MM.1S (cell line): ENCODE data around the gene LRRC27.

Experiments
- DNase-seq: peaks from one replicate; pipeline ENCODE4 v3.0.0-alpha.2; 2015
- H2AFZ ChIP-seq: fragments of 300-600 bp; sonication (generic); 2 replicates; pipeline ENCODE4 v1.6.0; 2016; ENCODE audit warnings: antibody characterized with exemption, low read length
- H3F3A ChIP-seq: fragments of 300-600 bp; sonication (generic); 2 replicates; pipeline ENCODE4 v1.6.1; 2016; ENCODE audit warnings: mild to moderate bottlenecking, antibody characterized with exemption, low read length, moderate library complexity, mixed read lengths; ENCODE audit not compliant: insufficient read depth
- H3K27ac ChIP-seq: fragments of 300-600 bp; sonication (generic); 2 replicates; pipeline ENCODE4 v1.5.1; 2016; ENCODE audit warnings: mild to moderate bottlenecking, low read length
- H3K27me3 ChIP-seq: fragments of 300-600 bp; sonication (generic); replicated peaks from 2 replicates; pipeline ENCODE4 v1.6.0; 2016; ENCODE audit warnings: low read length; ENCODE audit not compliant: insufficient read depth
- H3K36me3 ChIP-seq: fragments of 300-600 bp; sonication (generic); replicated peaks from 2 replicates; pipeline ENCODE4 v1.6.1; 2016; ENCODE audit warnings: mild to moderate bottlenecking, low read length, mixed read lengths; ENCODE audit not compliant: insufficient read depth
- H3K4me1 ChIP-seq: fragments of 300-600 bp; sonication (generic); 2 replicates; pipeline ENCODE4 v1.6.1; 2016; ENCODE audit warnings: low read length, mixed read lengths
- H3K4me2 ChIP-seq: fragments of 300-600 bp; sonication (generic); 2 replicates; pipeline ENCODE4 v1.6.0; 2016; ENCODE audit warnings: low read depth, low read length
- H3K4me3 ChIP-seq: fragments of 300-600 bp; sonication (generic); 2 replicates; pipeline ENCODE4 v1.5.1; 2016; ENCODE audit warnings: low read length, mixed read lengths
- H3K79me2 ChIP-seq: fragments of 300-600 bp; sonication (generic); 2 replicates; pipeline ENCODE4 v1.6.1; 2016; ENCODE audit warnings: mixed run types, low read length, mixed read lengths
- H3K9ac ChIP-seq: fragments of 300-600 bp; sonication (generic); 2 replicates; pipeline ENCODE4 v1.6.1; 2016; ENCODE audit warnings: low read length, mixed read lengths
- H3K9me2 ChIP-seq: fragments of 300-600 bp; sonication (generic); replicated peaks from 2 replicates; pipeline ENCODE4 v1.6.1; 2016; ENCODE audit warnings: mild to moderate bottlenecking, low read length, mixed read lengths; ENCODE audit not compliant: insufficient read depth
- H3K9me3 ChIP-seq: fragments of 300-600 bp; sonication (generic); replicated peaks from 2 replicates; pipeline ENCODE4 v1.6.1; 2016; ENCODE audit warnings: mild to moderate bottlenecking, low read length, mixed read lengths; ENCODE audit not compliant: insufficient read depth
- H4K20me1 ChIP-seq: fragments of 300-600 bp; sonication (generic); 2 replicates; pipeline ENCODE4 v1.6.1; 2016; ENCODE audit warnings: mild to moderate bottlenecking, low read length, moderate library complexity, mixed read lengths; ENCODE audit not compliant: insufficient read depth
- EZH2 ChIP-seq: fragments of 300-600 bp; sonication (generic); optimal IDR thresholded peaks from 2 replicates; pipeline ENCODE3; 2017; ENCODE audit warnings: low read depth, mild to moderate bottlenecking, antibody characterized with exemption, low read length, mixed read lengths
- EZH2phosphoT487 ChIP-seq: fragments of 300-600 bp; sonication (generic); IDR thresholded peaks from 2 replicates; pipeline ENCODE4 v1.6.1; 2018; ENCODE audit warnings: antibody characterized with exemption, low read length
- TF ChIP-seq, protein P1 (sequence below): fragments of 300-600 bp; sonication (generic); IDR thresholded peaks from 2 replicates; pipeline ENCODE4 v1.5.1; 2016; ENCODE audit warnings: antibody characterized with exemption, low read length, mixed read lengths

LRRC27 gene

DNA sequence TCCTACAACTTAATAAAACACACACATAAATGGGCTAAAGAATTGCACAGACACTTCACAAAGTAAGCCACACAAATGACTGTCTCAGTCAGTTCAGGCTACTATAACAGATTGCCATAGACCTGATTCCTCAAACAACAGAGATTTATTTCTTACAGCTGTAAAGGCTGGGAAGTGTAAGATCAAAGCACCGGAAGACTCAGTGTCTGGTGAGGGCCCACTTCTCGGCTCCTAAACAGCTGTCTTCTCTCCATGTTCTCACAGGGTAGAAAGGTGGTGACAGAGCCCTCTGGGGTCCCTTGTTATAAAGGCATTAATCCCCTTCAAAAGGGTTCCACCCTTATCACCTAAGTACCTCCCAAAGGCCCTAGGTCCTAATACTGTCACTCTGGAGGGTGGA is 42.6 kb upstream of the LRRC27 start:
- Histone ChIP-seq H3K9ac (no peak overlapping the region), H3F3A (no peaks in the 10 kb centered on the region), H3K27me3 (no peaks in the 10 kb centered on the region), H2AFZ (no peak overlapping the region), H3K36me3 (no peaks in the 10 kb centered on the region), H3K9me2 (no peaks in the 10 kb centered on the region), H3K4me3 (no peak overlapping the region), H3K27ac (no peak overlapping the region), H4K20me1 (no peaks in the 10 kb centered on the region), H3K79me2 (peaks cover 48% of the 10 kb centered on the region), H3K4me1 (no peaks in the 10 kb centered on the region), H3K9me3 (no peaks in the 10 kb centered on the region), H3K4me2 (no peak overlapping the region)
- DNase-seq, result no peak
- no peak for TF ChIP-seq EZH2phosphoT487
- TF ChIP-seq, protein P1, sequence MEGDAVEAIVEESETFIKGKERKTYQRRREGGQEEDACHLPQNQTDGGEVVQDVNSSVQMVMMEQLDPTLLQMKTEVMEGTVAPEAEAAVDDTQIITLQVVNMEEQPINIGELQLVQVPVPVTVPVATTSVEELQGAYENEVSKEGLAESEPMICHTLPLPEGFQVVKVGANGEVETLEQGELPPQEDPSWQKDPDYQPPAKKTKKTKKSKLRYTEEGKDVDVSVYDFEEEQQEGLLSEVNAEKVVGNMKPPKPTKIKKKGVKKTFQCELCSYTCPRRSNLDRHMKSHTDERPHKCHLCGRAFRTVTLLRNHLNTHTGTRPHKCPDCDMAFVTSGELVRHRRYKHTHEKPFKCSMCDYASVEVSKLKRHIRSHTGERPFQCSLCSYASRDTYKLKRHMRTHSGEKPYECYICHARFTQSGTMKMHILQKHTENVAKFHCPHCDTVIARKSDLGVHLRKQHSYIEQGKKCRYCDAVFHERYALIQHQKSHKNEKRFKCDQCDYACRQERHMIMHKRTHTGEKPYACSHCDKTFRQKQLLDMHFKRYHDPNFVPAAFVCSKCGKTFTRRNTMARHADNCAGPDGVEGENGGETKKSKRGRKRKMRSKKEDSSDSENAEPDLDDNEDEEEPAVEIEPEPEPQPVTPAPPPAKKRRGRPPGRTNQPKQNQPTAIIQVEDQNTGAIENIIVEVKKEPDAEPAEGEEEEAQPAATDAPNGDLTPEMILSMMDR, result no peak

GRCh38 chr10:132290631-132291030 is 41.4 kb upstream of the LRRC27 start:
- no peak for DNase-seq
- no peaks in the 10 kb centered on the region for H4K20me1 ChIP-seq
- TF ChIP-seq EZH2phosphoT487 (no peak), EZH2 (no peak)
- TF ChIP-seq, protein P1, result no peak
- peaks cover 52% of the 10 kb centered on the region for H3K79me2 ChIP-seq
- H3K4me1 ChIP-seq, result no peaks in the 10 kb centered on the region
- H3F3A ChIP-seq, result no peaks in the 10 kb centered on the region
- no peak overlapping the region for H3K27ac ChIP-seq
- no peak overlapping the region for H3K4me3 ChIP-seq
- H3K4me2 ChIP-seq, result no peak overlapping the region
- H3K9me3 ChIP-seq, result no peaks in the 10 kb centered on the region
- no peaks in the 10 kb centered on the region for H3K36me3 ChIP-seq
- H2AFZ ChIP-seq, result no peak overlapping the region
- no peaks in the 10 kb centered on the region for H3K27me3 ChIP-seq
- H3K9me2 ChIP-seq, result no peaks in the 10 kb centered on the region
- H3K9ac ChIP-seq, result no peak overlapping the region

DNA sequence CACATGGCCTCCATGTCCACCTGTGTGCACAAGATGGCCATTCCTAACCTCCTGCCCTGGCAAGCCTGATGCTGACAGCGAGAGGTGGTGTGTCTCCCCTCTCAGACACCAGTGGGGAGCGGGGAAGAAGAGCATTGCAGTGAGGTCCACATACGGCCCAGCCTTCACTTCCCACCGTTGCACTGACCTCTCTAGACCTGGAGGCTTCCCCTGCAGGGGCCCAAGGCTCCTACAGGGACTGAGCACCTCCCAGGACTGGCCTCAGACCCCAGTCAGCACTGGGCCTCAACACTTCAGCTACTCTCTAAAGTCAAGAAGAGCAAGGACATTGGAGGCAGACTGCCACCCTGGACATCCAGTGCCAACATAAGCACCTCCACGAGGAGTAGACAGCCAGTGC is 40.2 kb upstream of the LRRC27 start:
- Histone ChIP-seq H3K27me3 (no peaks in the 10 kb centered on the region), H2AFZ (no peak overlapping the region), H3K9me3 (no peaks in the 10 kb centered on the region), H4K20me1 (no peaks in the 10 kb centered on the region), H3K4me2 (no peak overlapping the region), H3K4me1 (no peaks in the 10 kb centered on the region), H3K79me2 (peaks cover 62% of the 10 kb centered on the region), H3K9me2 (no peaks in the 10 kb centered on the region), H3F3A (no peaks in the 10 kb centered on the region), H3K9ac (no peak overlapping the region), H3K4me3 (no peak overlapping the region), H3K36me3 (no peaks in the 10 kb centered on the region), H3K27ac (no peak overlapping the region)
- TF ChIP-seq, protein P1, result no peak
- no peak for TF ChIP-seq EZH2
- TF ChIP-seq EZH2phosphoT487, result no peak
- no peak for DNase-seq
